SK-N-SH treated with all-trans-retinoic acid at 6 μM for 48 hours (cell line): ENCODE measurements around the gene TCP11L2.

Source experiments
- ATAC-seq: fragments of 200-7000 bp; cut with Tn5 transposase; 3 replicates; pipeline ENCODE4 v1.9.1; 2020; ENCODE audit warnings: mild to moderate bottlenecking, moderate library complexity
- ARNTL ChIP-seq: fragments of 450-650 bp; formaldehyde crosslinking; IDR thresholded peaks from 2 replicates; pipeline ENCODE4 v1.5.0; 2020; ENCODE audit warnings: low read depth, mild to moderate bottlenecking, moderate library complexity, borderline replicate concordance
- BACH2 ChIP-seq: fragments of 250-450 bp; sonication (Bioruptor Pico); IDR thresholded peaks from 2 replicates; pipeline ENCODE4 v1.9.0; 2021; ENCODE audit warnings: mild to moderate bottlenecking, borderline replicate concordance
- CREB5 ChIP-seq: fragments of 250-450 bp; sonication (Bioruptor Pico); IDR thresholded peaks from 2 replicates; pipeline ENCODE4 v1.5.1; 2020; ENCODE audit warnings: low read depth, mild to moderate bottlenecking, moderate library complexity
- CSDC2 ChIP-seq: fragments of 250-450 bp; sonication (Bioruptor Pico); IDR thresholded peaks from 2 replicates; pipeline ENCODE4 v1.5.0; 2020; ENCODE audit warnings: mild to moderate bottlenecking, moderate library complexity
- ESRRG ChIP-seq: fragments of 250-450 bp; sonication (Bioruptor Pico); IDR thresholded peaks from 2 replicates; pipeline ENCODE4 v1.6.1; 2021; ENCODE audit warnings: mild to moderate bottlenecking
- GLIS3 ChIP-seq: fragments of 250-450 bp; sonication (Bioruptor Pico); IDR thresholded peaks from 2 replicates; pipeline ENCODE4 v1.5.0; 2020; ENCODE audit warnings: mild to moderate bottlenecking, moderate library complexity
- OSR1 ChIP-seq: fragments of 250-450 bp; sonication (Bioruptor Pico); IDR thresholded peaks from 2 replicates; pipeline ENCODE4 v1.8.0; 2022; ENCODE audit warnings: moderate library complexity, mild to moderate bottlenecking, inconsistent platforms
- POU6F1 ChIP-seq: fragments of 250-450 bp; sonication (Bioruptor Pico); IDR thresholded peaks from 2 replicates; pipeline ENCODE4 v1.8.0; 2021; ENCODE audit warnings: low read depth, mild to moderate bottlenecking, moderate library complexity, borderline replicate concordance
- PPARA ChIP-seq: fragments of 250-450 bp; sonication (Bioruptor Pico); IDR thresholded peaks from 2 replicates; pipeline ENCODE4 v1.5.0; 2020; ENCODE audit warnings: mild to moderate bottlenecking, borderline replicate concordance
- RARB ChIP-seq: fragments of 250-450 bp; sonication (Bioruptor Pico); IDR thresholded peaks from 2 replicates; pipeline ENCODE4 v1.8.0; 2021; ENCODE audit warnings: mild to moderate bottlenecking, moderate library complexity
- SNAI2 ChIP-seq: fragments of 250-450 bp; sonication (Bioruptor Pico); IDR thresholded peaks from 2 replicates; pipeline ENCODE4 v1.5.0; 2020; ENCODE audit warnings: mild to moderate bottlenecking, moderate library complexity
- TCF4 ChIP-seq: fragments of 250-450 bp; sonication (Bioruptor Pico); IDR thresholded peaks from 2 replicates; pipeline ENCODE4 v1.8.0; 2021; ENCODE audit warnings: mild to moderate bottlenecking, moderate library complexity, borderline replicate concordance
- TOX ChIP-seq: fragments of 250-450 bp; sonication (Bioruptor Pico); IDR thresholded peaks from 2 replicates; pipeline ENCODE4 v1.8.0; 2021; ENCODE audit warnings: mild to moderate bottlenecking, moderate library complexity, borderline replicate concordance
- ZC3H10 ChIP-seq: fragments of 250-450 bp; sonication (Bioruptor Pico); IDR thresholded peaks from 2 replicates; pipeline ENCODE4 v1.5.1; 2021; ENCODE audit warnings: mild to moderate bottlenecking, moderate library complexity
- ZFP3 ChIP-seq: fragments of 250-450 bp; sonication (Bioruptor Pico); IDR thresholded peaks from 2 replicates; pipeline ENCODE4 v1.5.0; 2020; ENCODE audit warnings: mild to moderate bottlenecking, moderate library complexity
- ZFP30 ChIP-seq: fragments of 450-650 bp; formaldehyde crosslinking; IDR thresholded peaks from 2 replicates; pipeline ENCODE4 v1.5.0; 2022; ENCODE audit warnings: mild to moderate bottlenecking, moderate library complexity
- ZNF565 ChIP-seq: fragments of 450-650 bp; formaldehyde crosslinking; conservative IDR thresholded peaks from 2 replicates; pipeline ENCODE4 v1.5.0; 2020; ENCODE audit warnings: low read depth, mild to moderate bottlenecking, moderate library complexity
- ZNF8 ChIP-seq: fragments of 450-650 bp; formaldehyde crosslinking; IDR thresholded peaks from 2 replicates; pipeline ENCODE4 v1.5.0; 2020; ENCODE audit warnings: mild to moderate bottlenecking, moderate library complexity
- TF ChIP-seq, protein P1 (sequence below): fragments of 250-450 bp; sonication (Bioruptor Pico); IDR thresholded peaks from 2 replicates; pipeline ENCODE4 v1.8.0; 2020; ENCODE audit warnings: mild to moderate bottlenecking, moderate library complexity, borderline replicate concordance
- TF ChIP-seq, protein P2 (sequence below): fragments of 250-450 bp; sonication (Bioruptor Pico); IDR thresholded peaks from 2 replicates; pipeline ENCODE4 v1.5.0; 2020; ENCODE audit warnings: mild to moderate bottlenecking, moderate library complexity
- TF ChIP-seq, protein P3 (sequence below): fragments of 250-450 bp; sonication (Bioruptor Pico); IDR thresholded peaks from 2 replicates; pipeline ENCODE4 v1.5.1; 2021; ENCODE audit warnings: mild to moderate bottlenecking, moderate library complexity

TCP11L2 gene

GRCh38 chr12:106315523-106315922 is 13.0 kb downstream of the TCP11L2 start (continued):
- TF ChIP-seq ZNF565 (CRISPR knock-in tag) (no peak), ZFP3 (CRISPR knock-in tag) (no peak), TCF4 (CRISPR knock-in tag) (no peak)

DNA sequence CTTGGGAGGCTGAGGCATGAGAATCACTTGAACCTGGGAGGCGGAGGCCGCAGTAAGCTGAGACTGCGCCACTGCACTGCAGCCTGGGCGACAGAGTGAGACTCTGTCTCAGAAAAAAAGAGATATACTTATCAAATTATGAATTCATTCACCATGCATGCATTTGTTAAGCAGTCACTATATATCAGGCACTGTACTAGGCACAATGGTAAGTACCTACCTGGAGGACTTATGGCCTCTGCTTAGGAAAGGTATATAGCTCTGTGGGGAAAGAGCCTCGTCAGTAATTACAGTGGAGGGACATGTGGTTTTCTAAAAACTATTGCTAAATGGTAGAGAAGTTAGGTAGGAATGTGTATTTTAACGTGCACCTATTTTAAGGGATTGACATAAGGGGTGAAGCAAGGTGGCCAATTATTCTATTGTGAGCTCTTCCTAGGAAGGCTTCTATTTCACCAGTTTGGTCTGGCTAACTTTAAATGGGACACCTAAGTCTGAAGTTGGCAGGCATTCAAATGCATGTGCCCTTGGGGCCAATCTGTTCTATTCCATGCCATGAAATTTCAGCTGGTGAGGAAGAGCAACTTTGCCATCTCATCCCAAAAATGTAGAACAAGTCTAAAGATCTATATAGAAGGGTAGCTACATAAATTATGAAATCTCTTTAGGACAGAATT is 15.0 kb downstream of the TCP11L2 start:
- no peak for ATAC-seq
- TF ChIP-seq SNAI2 (CRISPR knock-in tag) (no peak), BACH2 (CRISPR knock-in tag) (no peak), CSDC2 (no peak), CREB5 (CRISPR knock-in tag) (no peak), TCF4 (CRISPR knock-in tag) (no peak), ZNF565 (CRISPR knock-in tag) (no peak), ZNF8 (no peak), TOX (CRISPR knock-in tag) (no peak), ZFP3 (CRISPR knock-in tag) (no peak), ARNTL (CRISPR knock-in tag) (no peak), ZFP30 (CRISPR knock-in tag) (no peak), ZC3H10 (CRISPR knock-in tag) (no peak)
- TF ChIP-seq, protein P1, sequence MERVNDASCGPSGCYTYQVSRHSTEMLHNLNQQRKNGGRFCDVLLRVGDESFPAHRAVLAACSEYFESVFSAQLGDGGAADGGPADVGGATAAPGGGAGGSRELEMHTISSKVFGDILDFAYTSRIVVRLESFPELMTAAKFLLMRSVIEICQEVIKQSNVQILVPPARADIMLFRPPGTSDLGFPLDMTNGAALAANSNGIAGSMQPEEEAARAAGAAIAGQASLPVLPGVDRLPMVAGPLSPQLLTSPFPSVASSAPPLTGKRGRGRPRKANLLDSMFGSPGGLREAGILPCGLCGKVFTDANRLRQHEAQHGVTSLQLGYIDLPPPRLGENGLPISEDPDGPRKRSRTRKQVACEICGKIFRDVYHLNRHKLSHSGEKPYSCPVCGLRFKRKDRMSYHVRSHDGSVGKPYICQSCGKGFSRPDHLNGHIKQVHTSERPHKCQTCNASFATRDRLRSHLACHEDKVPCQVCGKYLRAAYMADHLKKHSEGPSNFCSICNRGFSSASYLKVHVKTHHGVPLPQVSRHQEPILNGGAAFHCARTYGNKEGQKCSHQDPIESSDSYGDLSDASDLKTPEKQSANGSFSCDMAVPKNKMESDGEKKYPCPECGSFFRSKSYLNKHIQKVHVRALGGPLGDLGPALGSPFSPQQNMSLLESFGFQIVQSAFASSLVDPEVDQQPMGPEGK (CRISPR knock-in tag) = no peak
- TF ChIP-seq, protein P2, sequence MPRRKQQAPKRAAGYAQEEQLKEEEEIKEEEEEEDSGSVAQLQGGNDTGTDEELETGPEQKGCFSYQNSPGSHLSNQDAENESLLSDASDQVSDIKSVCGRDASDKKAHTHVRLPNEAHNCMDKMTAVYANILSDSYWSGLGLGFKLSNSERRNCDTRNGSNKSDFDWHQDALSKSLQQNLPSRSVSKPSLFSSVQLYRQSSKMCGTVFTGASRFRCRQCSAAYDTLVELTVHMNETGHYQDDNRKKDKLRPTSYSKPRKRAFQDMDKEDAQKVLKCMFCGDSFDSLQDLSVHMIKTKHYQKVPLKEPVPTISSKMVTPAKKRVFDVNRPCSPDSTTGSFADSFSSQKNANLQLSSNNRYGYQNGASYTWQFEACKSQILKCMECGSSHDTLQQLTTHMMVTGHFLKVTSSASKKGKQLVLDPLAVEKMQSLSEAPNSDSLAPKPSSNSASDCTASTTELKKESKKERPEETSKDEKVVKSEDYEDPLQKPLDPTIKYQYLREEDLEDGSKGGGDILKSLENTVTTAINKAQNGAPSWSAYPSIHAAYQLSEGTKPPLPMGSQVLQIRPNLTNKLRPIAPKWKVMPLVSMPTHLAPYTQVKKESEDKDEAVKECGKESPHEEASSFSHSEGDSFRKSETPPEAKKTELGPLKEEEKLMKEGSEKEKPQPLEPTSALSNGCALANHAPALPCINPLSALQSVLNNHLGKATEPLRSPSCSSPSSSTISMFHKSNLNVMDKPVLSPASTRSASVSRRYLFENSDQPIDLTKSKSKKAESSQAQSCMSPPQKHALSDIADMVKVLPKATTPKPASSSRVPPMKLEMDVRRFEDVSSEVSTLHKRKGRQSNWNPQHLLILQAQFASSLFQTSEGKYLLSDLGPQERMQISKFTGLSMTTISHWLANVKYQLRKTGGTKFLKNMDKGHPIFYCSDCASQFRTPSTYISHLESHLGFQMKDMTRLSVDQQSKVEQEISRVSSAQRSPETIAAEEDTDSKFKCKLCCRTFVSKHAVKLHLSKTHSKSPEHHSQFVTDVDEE = no peak

DNA sequence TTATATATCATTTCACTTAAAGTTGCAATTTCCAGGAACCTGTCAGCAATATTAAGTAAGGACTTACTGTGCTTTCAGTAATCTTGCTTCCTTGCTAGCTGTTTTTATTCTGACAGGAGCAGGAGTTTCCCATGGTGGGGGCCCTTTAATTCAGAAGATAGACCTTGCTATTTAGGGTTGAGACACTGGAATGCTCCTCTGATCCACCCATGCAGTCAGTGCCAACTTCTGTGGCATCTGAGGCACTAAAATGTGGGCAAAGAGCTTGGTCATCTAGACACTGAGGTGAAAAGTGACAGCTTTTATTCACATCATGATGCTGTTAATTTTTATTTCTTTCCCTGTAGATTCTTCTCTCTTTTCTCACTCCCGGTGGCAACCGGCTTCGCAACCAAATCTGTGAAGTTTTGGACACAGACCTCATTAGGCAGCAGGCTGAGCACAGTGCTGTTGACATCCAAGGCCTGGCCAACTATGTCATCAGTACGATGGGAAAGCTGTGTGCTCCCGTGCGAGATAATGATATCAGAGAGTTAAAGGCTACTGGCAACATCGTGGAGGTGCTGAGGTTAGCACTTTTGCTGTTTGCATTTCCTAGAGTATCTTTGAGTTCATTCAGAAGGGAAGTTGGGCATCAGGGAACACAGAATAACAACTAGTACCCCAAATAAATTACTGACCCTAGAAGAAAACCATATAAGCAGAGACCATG is 18.8 kb downstream of the TCP11L2 start:
- ATAC-seq = no peak
- TF ChIP-seq CSDC2 = no peak
- no peak for TF ChIP-seq PPARA (CRISPR knock-in tag)
- no peak for TF ChIP-seq POU6F1
- TF ChIP-seq RARB (CRISPR knock-in tag) = no peak
- no peak for TF ChIP-seq GLIS3 (CRISPR knock-in tag)
- TF ChIP-seq ZNF8 = no peak
- no peak for TF ChIP-seq TCF4 (CRISPR knock-in tag)
- TF ChIP-seq OSR1 (CRISPR knock-in tag) = no peak
- TF ChIP-seq, protein P1 (CRISPR knock-in tag) = no peak
- no peak for TF ChIP-seq ZNF565 (CRISPR knock-in tag)
- TF ChIP-seq, protein P3, sequence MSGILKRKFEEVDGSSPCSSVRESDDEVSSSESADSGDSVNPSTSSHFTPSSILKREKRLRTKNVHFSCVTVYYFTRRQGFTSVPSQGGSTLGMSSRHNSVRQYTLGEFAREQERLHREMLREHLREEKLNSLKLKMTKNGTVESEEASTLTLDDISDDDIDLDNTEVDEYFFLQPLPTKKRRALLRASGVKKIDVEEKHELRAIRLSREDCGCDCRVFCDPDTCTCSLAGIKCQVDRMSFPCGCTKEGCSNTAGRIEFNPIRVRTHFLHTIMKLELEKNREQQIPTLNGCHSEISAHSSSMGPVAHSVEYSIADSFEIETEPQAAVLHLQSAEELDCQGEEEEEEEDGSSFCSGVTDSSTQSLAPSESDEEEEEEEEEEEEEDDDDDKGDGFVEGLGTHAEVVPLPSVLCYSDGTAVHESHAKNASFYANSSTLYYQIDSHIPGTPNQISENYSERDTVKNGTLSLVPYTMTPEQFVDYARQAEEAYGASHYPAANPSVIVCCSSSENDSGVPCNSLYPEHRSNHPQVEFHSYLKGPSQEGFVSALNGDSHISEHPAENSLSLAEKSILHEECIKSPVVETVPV (CRISPR knock-in tag) = no peak
- TF ChIP-seq BACH2 (CRISPR knock-in tag) = no peak
- no peak for TF ChIP-seq SNAI2 (CRISPR knock-in tag)
- no peak for TF ChIP-seq ESRRG (CRISPR knock-in tag)
- TF ChIP-seq ZC3H10 (CRISPR knock-in tag) = no peak
- no peak for TF ChIP-seq ZFP30 (CRISPR knock-in tag)
- TF ChIP-seq, protein P2 = no peak
- no peak for TF ChIP-seq ZFP3 (CRISPR knock-in tag)
